HG03280 (cell line): ENCODE data around the gene ARL6.
A peak's percentile ranks its signal among the peaks of the same experiment; 100 is the strongest.
"Not testable (repeated sequence)": the region's sequence is repeated elsewhere in the genome, so short reads cannot be mapped to it uniquely, and the experiment has no call there.

ENCODE experiments used
- ATAC-seq: cut with Tn5 transposase; IDR thresholded peaks from one replicate; pipeline ENCODE4 v1.9.1; 2021; ENCODE audit warnings: mild to moderate bottlenecking, moderate library complexity; ENCODE audit not compliant: unreplicated experiment

Gene ARL6

GRCh38 chr3:97821287-97821773, 56.8 kb downstream of the ARL6 start:
- peak; percentile 48 for ATAC-seq

- peak; percentile 99 for ATAC-seq
Measured at GRCh38 chr3:97821774-97822358, 57.3 kb downstream of the ARL6 start, which contains the start of gene CRYBG3. Gene CRYBG3, plus strand, starts transcription at chr3:97822011. Its CDS starts 196 bp downstream, at chr3:97822207.

DNA sequence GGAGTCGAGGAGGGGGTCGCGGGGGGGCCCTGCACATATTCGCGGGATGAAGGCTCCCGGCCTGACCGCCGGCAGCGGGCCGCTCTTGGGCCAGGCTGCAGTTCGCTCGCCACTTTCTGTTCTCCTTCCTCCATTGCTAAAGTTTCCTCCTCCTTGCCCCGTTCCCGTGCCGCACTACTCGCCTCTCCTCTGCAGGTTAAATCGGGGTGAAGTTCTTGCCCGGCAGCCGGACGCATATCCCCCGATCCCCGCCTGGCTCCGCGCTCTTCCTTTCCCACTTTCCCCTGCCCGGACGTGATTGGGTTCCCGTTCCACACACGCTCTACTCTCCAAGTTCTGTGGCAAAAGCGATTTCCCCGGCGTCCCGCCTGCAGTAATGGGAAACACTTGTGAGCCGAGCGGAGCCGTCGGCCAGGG, 57.8 kb downstream of the ARL6 start:
- peak; percentile 14 for ATAC-seq

DNA sequence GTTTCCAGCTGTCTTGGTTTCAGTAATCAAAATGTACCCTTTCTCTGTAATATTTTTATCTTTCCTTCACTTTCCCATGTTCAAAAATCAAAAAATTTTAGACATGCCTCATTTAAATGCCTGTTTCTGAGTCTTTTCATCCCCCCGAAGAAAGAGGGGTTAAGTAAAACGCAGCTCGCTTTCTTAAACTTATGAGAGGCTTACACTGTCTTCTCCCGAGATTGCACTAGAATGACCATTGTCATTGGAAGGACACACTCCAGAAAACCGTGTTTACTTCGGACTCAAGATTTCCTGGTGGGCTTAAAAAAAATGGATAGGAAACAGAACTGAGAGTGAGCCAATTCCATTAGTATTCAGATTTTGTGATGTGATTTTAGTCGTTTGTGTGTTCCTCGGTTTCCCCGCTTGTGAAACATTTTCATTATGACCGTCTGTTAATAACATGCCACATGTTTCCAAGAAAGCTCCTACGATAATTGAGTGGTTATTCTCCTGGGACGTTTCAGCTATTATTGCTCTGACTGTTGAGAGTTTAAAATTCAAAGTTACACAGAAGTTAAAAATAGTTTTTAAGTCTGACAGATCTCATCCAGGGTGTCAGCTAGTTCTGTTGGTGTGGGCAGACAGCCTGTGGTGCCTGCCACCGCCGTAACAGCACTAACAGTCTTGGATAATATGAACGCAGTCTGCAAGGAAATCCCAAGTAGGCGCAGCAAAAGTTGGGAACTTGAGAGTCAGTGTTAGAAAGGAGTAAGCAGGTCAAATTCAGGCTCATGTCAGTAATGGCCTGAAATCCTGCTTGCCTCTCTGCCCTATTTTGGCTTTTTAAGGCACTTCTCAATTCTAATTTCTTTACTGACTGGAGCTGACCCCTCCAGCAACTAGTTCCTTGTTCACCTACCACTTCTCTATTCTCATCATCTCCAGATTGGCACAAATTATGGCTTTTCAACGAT, 58.8 kb downstream of the ARL6 start:
- no peak for ATAC-seq

- no peak for ATAC-seq
Measured at GRCh38 chr3:97825101-97825500, 60.5 kb downstream of the ARL6 start.

DNA sequence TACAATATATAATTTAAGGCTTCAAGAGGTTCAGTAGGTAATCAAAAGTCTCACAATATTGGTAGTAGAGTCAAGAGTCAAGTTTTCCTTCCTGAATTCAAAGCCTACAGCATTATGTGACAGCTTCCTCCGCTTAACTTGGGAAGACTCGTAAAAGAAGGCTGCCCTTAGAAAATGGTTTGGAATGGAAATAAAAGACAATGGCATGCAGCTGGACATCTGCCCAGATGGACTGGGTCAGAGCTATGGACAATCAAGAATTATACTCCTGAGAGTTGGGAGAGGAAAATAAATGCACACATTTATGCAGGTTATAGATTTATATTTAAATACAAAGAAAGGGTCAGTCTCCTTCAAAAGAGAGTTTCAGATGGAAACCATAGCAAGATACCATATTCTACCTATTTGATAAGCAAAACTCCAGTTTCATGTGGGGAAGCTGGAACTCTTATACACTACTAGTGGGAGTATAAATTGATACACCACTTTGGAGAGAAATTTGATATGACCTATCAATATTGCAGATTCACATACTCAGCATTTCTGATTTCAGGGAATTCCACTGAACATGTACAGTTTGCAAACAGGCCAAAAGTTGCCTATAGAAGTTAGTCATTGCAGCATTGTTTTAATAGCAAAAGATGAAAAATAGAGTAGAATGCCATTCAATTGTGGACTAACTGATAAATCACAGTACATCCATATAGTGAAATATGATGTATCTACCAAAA, 63.3 kb downstream of the ARL6 start:
- no peak for ATAC-seq

GRCh38 chr3:97829198-97829597, 64.6 kb downstream of the ARL6 start:
- no peak for ATAC-seq

- no peak for ATAC-seq
Measured at GRCh38 chr3:97830638-97831037, 66.1 kb downstream of the ARL6 start.

GRCh38 chr3:97831140-97831539, 66.6 kb downstream of the ARL6 start:
- no peak for ATAC-seq

DNA sequence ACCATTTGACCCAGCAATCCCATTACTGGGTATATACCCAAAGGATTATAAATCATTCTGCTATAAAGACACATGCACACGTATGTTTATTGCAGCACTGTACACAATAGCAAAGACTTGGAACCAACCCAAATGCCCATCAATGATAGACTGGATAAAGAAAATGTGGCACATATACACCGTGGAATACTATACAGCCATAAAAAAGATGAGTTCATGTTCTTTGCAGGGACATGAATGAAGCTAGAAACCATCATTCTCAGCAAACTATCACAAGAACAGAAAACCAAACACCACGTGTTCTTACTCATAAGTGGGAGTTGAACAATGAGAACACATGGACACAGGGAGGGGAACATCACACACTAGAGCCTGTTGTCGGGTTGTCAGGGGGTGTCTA, 68.6 kb downstream of the ARL6 start:
- ATAC-seq, result not testable (repeated sequence)

DNA sequence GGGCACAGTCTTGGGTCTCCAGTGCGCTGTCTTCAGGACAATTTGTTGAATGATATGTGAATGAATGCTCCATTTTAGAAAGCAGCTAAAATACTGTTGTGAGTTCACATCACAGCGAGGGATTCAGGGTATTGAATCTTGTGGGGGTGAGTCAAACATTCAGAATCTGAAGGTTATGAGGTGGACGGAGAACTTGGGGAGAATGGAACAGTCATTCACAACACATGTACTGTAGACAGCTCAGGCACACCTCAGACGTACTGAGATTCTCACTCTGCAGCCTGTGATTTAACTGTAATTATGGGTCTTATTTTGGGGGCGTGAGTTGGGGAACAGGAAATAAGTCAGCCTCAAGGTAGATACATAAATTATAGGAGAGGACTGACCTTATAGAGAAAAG, 71.2 kb downstream of the ARL6 start:
- ATAC-seq, result no peak

DNA sequence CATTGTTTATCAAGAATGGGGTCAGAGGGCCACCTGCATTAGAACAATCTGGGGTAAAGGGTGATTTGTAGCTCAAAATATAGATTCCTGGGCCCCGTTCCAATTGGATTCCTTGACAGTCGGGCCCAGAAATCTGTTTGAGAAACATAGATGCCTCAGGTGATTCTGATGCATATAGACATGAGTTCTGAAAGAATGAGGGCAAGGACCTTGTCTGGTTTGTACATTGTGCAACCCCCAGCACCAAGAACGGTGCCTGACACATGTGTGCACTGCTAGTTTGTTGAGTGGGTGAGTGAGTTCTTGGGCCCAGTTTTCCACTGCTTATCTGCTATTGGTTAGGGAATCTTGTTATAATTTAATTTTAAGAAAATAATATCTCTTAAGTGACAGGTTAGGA, 73.8 kb downstream of the ARL6 start:
- no peak for ATAC-seq

DNA sequence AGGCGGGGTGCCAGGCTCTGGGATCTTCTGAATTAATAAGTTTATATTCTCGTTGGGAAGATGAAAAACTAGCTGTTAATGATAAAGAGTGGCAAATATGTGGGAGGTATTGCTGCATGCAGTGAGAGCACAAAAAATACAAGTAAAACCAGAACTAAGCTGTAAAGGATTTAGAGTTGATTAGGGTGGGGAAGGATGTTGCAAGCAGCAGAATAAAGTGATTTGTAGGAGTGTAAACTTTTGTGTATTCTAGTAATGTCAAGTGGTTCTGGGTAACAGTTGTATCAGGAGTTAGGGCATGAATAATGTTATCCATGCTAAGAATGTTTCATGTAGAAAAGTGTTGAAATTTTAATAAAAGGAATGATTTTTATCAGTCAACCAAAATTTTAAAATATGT, 75.4 kb downstream of the ARL6 start:
- ATAC-seq, result no peak

GRCh38 chr3:97841304-97841703, 76.7 kb downstream of the ARL6 start:
- ATAC-seq, result no peak

DNA sequence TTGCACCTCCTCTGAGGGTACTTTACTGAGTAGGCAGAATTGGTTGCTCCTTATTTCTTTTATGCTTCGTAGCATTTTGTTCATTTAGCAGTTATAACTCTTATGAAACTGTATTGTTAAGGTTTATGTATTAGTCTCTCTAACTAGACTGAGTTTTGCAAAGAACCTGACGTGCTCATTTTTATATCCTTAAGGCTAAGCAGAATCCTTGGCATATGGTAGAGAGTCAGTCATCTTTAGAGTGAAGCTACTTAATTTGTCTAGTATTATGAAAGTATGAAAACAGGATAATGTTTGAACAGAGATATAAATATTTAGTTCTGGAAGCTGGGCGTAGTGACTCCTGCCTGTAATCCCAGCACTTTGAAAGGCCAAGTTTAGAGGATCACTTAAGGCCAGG, 77.4 kb downstream of the ARL6 start:
- ATAC-seq, result no peak

DNA sequence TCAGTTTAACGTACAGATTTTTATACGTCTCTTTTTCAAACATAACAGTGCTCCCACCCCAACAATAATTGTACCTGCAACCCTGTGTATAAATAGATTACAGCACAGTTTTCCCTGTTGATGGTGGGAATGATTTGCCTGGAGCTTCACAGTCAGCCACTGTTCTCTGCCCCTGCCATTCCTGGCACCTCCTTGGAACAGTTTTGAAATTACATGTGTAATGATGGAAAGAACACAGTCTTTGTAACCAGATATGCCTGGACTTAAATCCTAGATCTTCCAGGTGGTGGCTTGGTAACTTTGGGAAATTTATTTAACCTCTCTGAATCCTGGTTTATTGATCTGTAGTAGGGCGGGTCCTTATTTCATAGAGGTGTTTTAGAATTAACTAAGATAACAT, 84.2 kb downstream of the ARL6 start:
- ATAC-seq, result no peak
